ENCODE data around the gene SLC2A4RG. TPM values are rescaled to one million over a fixed set of nuclear protein-coding genes. Genes with fewer than 3 reads are reported as not detected.
A peak's percentile ranks its signal among the peaks of the same experiment; 100 is the strongest.

Gene SLC2A4RG
- total and polyA plus RNA-seq, 2 of the 13 experiments (the other 11 are each of a cell fraction or from before 2014, with no cell fraction given), result 91.4 to 95.9 TPM

GRCh38 chr20:63733579-63734081 lies 5.9 kb upstream of the SLC2A4RG start:
- in situ Hi-C loops (cut with HindIII; ENCODE audit: extremely low pct_ligation_motif_present, low pct_unique_long_range_greater_than_20kb), result no loop called here

More at GRCh38 chr20:63733579-63734081, 5.9 kb upstream of the SLC2A4RG start:
- TF ChIP-seq ZNF737 (CRISPR knock-in tag; IDR thresholded peaks at IDR 0.05; ENCODE audit: borderline replicate concordance) (0 out of 2 replicates have a peak, but pooled peaks have one; percentile 14), ATF7-NPFF (CRISPR knock-in tag; IDR thresholded peaks at IDR 0.05; ENCODE audit: low read depth) (0 out of 2 replicates have a peak, but pooled peaks have one; percentile 10), HNRNPLL (IDR thresholded peaks at IDR 0.05; ENCODE audit: low read depth, low read length, poor library complexity, severe bottlenecking) (peak; percentile 1), IRX3 (CRISPR knock-in tag; IDR thresholded peaks at IDR 0.05; ENCODE audit: borderline replicate concordance, low read depth) (0 out of 2 replicates have a peak, but pooled peaks have one; percentile 50), POLR2G (IDR thresholded peaks at IDR 0.05; ENCODE audit: low read depth, low read length) (peak; percentile 42), ZNF253 (CRISPR knock-in tag; IDR thresholded peaks at IDR 0.05; ENCODE audit: borderline replicate concordance) (0 out of 2 replicates have a peak, but pooled peaks have one; percentile 41), AGO2 (optimal IDR thresholded peaks at IDR 0.05; ENCODE audit: low read depth, low read length) (peak; percentile 98), RXRA (CRISPR knock-in tag; IDR thresholded peaks at IDR 0.05) (no peak), ZNF205 (CRISPR knock-in tag; IDR thresholded peaks at IDR 0.05) (no peak), AGO1 (IDR thresholded peaks at IDR 0.05; ENCODE audit: low read depth, low read length, poor library complexity, severe bottlenecking) (peak; percentile 86)
- TF ChIP-seq, protein P1, sequence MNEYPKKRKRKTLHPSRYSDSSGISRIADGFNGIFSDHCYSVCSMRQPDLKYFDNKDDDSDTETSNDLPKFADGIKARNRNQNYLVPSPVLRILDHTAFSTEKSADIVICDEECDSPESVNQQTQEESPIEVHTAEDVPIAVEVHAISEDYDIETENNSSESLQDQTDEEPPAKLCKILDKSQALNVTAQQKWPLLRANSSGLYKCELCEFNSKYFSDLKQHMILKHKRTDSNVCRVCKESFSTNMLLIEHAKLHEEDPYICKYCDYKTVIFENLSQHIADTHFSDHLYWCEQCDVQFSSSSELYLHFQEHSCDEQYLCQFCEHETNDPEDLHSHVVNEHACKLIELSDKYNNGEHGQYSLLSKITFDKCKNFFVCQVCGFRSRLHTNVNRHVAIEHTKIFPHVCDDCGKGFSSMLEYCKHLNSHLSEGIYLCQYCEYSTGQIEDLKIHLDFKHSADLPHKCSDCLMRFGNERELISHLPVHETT (CRISPR knock-in tag; conservative IDR thresholded peaks at IDR 0.05), result no peak
- 93% methylated on average over 18 of the region's 18 CpGs for WGBS (ENCODE audit: low lambda C conversion rate)
- FAIRE-seq (no peak), DNase-seq (ENCODE audit: low spot score) (no peak), ATAC-seq (no peak)
- peak overlapping the region; percentile 93 for H3K27ac ChIP-seq (ENCODE audit: extremely low read length, insufficient read depth, low read length)
- peaks cover 46% of the 10 kb centered on the region for H3K4me1 ChIP-seq (ENCODE audit: insufficient read depth, low read length)
- ChIA-PET POLR2A (interaction anchor here (2.7 to 7.3 kb wide), 2 partner anchors 11 to 26 kb away, joined by 9 to 190 read pairs; partner anchors contain the start of genes ARFRP1 and ZGPAT), CTCF (ENCODE audit: low intra/inter-chr PET ratio, low total read pairs) (no interaction called here)
- no peak overlapping the region for H2AFZ ChIP-seq (ENCODE audit: low read length)
- H4K20me1 ChIP-seq (ENCODE audit: insufficient read depth, low read length), result no peaks in the 10 kb centered on the region
- H3K9me3 ChIP-seq (ENCODE audit: low read length), result no peaks in the 10 kb centered on the region
- no peak overlapping the region for H3K4me3 ChIP-seq (replicated peaks in 1 of 3; ENCODE audit: insufficient read depth in 1 of 3, low read depth in 2 of 3, low read length in 3 of 3)
- H3K4me2 ChIP-seq (ENCODE audit: low read depth, low read length), result no peak overlapping the region
- H3K9ac ChIP-seq (ENCODE audit: insufficient read depth, low read depth, low read length), result no peak overlapping the region
- no TSS peak for BruUV-seq (replicated peaks)
- H3K36me3 ChIP-seq (replicated peaks in 1 of 2; ENCODE audit: control insufficient read depth in 1 of 2, insufficient read depth in 2 of 2, low read length in 2 of 2), result peaks cover 30 to 47% of the 10 kb centered on the region in 2 experiments
- peaks cover 33% of the 10 kb centered on the region for H3K79me2 ChIP-seq (ENCODE audit: insufficient read depth, low read length)
- intact Hi-C loops (cut with micrococcal nuclease; ENCODE audit: unreplicated experiment), result no loop called here
- no peaks in the 10 kb centered on the region for H3K27me3 ChIP-seq (ENCODE audit: control insufficient read depth in 1 of 2, insufficient read depth in 2 of 2, low read length in 2 of 2)

Data from HepG2 (cell line).